GM18517 (cell line): ENCODE measurements around the gene NOL4L.

Source experiments
- ATAC-seq: cut with Tn5 transposase; IDR thresholded peaks from one replicate; pipeline ENCODE4 v1.9.1; 2021; ENCODE audit warnings: mild to moderate bottlenecking, moderate library complexity; ENCODE audit not compliant: unreplicated experiment

NOL4L gene

DNA sequence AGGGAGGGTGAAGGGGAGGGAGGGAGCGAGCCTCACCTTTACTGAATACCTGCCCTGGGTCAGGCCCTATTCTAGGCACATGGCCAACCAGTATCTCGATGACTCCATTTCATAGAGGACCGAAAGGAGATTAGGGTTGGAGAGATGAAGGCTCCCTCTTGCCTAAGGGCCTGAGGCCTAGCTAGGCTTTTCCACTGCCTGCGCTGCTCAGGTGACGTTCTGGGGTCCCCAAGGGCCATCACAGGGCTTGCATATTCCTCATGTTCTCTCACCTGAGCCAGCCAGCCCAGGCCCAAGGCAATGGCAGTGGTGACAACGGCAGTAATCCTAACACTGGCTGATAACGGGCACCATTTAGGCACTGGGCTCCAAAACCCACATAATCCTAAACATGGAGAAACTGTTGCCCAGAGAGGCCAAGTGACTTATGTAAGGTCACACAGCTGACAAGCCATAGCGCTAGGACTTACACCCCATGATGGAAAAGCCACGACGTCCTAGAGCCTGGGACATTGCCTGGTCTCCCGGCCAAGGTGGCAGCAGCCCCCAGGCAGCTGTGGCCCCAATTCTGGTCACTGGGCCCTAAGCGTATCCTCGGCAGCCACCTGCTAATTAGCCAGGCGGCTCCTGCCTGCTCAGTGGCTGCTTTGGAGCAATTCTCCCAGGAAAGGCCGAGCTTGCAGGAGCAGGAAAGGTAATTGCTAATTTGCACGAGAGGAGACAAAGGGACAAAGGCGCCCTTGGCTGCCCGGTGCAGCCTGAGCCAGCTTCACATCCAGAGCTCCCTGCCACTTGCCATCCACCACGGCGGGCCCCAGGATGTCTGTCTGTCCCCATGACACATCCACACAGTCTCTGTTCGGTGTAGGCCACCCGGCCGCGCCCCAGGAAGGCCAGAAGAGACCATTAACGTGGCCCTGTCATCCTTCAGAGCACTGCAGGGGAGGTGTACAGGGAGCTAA lies 21.5 kb downstream of the NOL4L start:
- ATAC-seq: no peak

DNA sequence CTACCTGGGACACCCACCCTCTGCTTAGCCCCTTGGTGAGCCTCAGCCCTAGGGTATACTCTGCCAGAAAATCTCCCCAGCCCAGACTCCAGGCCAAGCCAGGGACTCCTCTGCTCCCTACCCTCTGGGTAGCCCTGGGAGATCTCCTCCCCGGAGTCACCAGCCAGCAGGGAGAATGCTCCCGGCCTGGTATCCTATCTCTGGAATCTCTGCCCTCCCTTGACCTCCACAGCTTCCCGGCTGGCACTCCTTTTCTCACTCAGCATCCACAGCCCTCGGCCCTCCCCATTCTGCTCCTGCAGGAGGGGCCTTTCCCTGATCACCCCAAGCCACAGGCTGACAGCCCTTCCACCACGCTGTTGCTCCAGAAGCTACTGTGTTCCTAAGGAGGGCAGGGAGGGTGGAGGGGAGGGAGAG lies 22.6 kb downstream of the NOL4L start:
- no peak for ATAC-seq

DNA sequence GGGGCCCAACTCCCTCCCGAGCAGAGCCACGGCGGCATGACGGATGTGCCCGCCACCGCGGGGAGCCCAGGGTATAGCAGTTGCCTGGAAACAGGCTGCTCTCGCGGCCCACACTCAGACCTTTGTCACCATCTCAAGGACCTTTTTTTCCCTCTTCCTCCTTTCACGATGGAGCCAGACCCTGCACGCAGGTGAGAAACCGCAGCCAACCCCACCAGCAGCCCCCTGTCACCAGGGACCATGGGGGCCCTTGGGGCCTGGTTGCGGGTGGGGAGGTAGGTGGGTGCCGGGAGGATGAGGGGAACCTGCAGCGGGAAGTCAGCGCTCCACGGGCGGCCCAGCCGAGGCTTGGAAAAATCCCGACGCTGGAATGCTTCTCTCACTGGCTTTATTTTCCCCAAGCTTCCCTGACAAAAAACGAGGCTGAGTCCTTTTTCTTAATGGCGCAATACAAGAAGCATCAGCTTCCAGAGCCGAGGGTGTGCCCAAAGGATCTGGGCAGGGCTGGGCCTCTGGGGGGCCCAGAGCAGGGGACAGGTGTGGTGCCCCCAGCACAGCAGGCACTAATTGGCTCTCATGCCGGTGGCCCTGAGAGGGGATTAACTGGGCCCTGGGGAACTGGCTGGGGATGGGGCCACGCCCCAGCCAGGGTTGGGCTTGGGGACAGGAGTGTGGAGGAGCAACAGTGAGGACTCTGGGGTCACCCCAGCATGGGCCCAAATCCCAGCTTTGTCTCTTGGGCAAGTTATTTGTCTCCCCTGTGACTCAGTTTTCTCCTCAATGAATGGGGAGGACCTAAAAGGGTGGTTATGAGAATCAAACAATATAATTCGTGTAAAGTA lies 23.9 kb downstream of the NOL4L start:
- no peak for ATAC-seq

- ATAC-seq: no peak
These were observed 24.6 kb downstream of the NOL4L start for GRCh38 chr20:32560482-32560988.

DNA sequence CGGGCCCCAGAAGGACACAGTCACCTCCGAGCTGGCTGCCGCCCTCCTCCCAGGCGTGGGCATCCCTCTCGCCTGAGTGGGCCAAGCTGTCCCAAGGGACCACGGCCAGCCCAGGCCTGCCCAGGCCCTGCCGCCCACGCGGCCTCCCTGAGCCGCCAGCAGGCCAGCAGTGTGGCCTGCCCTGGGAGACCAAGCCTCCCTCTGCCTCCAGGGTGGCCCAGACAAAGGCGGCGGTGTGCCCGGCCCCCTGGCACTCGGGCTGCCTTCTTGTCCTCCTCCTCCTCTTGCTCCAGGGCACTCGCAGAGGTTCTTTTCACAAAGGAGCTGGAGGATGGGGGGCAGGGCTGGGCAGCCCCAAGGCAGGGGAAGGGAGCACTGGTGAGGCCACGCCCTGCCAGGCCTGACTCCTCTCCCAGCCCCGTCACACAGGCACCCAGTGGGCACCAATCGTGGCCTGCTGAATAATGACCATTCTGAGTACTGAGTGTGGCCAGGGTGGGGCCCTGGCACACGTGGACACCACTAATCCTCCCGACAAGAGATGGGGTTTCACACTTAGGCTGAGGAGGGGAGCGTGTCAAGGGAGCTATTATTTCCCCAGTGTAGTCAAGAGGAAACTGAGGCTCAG lies 25.3 kb downstream of the NOL4L start:
- no peak for ATAC-seq

DNA sequence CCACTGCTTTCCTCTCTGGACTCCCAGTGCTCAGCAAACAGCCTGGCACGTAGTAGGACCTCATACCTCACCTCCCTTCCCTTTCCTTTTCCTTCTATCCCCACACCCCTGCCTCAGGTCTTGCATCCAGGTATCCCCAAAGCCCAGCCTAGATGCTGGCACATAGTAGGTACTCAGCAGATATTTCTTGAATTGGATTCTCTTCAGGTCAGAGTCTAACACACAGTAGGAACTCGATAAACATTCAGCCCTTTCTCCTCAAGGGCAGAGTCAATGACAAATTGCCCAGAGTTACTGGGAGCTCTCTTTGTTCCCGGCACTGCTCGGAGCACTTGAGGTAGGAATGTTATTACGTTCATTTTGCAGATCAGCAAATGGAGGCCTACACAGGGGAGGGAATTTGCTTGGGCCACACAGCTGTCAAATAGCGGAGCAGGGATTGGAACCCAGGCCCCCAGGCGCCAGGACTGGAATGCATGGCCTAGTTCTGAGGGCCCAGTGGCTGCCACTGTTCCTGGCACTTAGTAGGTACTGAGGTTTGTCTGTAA lies 25.9 kb downstream of the NOL4L start:
- no peak for ATAC-seq

- no peak for ATAC-seq
These were observed 26.6 kb downstream of the NOL4L start for GRCh38 chr20:32558526-32558925.

DNA sequence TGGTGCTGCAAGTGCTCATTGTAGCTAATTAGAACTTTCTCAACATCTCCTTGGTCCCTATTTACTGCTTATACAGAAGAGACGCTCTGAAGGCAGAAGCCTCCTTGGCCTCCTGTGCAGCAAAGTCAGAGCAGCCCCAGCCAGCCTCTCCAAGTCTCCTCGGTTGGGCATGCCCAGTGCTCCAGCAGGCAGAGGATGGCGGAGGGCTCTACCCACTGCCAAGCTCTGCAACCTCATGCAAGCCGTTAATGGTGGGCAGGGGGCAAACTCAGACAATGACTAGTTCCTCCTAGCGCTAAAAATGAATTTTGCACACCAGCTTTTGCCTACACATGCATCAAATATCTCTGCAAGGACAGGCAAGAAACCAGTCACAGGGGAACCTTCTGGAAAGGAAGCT lies 27.8 kb downstream of the NOL4L start:
- ATAC-seq: no peak

DNA sequence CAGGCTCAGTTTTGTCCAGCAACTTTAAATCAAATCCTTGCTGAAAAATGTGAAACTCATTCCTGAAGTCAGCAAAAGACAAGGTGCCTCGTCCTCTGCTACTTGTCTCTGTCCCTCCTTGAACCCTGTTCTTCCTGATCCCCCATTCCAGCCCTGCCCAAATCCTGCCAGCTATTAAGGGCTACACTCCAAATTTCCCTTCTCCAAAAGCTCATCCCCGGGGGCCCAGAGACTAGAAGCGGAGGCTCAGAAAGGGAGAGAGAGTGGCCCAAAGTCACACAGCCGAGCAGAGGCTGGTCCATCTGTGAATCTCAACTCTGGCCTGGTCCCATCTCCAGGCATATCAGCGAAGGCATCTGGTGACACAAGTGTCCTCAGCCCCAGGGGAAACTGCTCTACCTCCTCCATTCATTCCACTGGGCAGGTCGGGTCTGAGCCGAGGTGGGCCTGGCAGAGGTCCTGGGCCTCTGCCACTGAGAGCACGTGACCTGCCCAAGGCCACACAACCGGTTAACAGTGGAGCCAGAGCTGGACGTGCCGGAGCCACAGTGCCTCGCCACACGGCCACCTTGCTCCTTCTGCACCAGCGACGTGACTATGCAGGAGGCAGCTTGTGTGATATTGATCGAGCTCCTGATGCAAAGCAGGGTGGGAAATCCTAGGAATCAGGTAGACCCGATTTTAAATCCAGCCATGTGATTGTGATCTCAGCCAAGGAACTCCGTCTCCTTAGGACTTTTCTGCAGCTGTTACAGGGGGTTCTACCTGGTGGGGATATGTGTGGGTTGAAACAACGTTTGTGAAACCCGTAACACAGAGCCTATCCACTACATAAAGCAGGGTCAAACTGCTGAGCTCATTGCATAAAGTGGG lies 28.6 kb downstream of the NOL4L start:
- ATAC-seq: no peak

DNA sequence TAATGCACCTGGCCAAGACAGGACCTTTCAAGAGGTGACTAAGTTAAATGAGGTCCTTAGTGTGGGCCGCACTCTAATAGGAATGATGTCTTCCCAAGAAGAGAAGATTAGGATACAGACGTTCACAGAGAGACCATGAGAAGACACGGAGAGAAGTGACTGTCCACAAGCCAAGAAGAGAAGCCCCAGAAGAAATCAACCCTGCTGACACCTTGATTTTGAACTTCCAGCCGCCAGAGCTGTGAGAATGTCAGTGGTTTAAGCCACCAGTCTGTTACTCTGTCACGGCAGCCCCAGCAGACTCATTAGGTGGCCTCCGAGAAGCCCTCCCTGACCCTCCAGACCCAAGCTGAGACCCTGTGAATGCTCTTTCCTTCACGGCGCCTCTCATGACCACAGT lies 29.5 kb downstream of the NOL4L start:
- ATAC-seq: no peak

DNA sequence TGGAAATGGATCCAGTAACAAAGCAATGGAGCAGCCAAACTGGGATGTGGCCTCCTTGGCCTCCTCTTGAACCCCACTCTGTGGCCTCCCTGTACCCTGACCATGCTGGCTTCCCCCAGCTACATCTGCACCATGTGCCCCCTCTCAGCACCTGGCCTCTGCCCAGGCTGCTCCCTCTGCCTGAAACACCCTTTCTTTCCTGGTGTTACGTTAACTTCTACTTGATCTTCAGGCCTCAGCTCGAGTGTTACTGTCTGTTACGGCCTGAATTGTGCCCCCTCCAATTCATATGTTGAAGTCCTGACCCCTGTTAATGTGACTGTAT lies 30.2 kb downstream of the NOL4L start:
- ATAC-seq: no peak

- no peak for ATAC-seq
These were observed 31.5 kb downstream of the NOL4L start for GRCh38 chr20:32553618-32554017.

DNA sequence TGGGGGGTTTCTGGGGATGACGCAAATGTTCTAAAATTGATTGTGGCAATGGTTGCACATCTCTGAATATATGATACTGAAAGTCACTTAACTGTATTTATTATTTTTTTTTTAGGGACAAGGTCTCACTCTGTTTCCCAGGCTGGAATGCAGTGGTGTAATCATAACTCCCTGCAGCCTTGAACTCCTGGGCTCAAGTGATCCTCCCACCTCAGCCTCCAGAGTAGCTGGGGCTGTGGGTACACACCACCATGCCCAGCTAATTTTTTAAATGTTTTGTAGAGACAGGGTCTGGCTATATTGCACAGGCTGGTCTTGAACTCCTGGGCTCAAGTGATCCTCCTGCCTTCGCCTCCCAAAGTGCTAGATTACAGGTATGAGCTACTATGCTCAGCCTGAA lies 33.4 kb downstream of the NOL4L start:
- no peak for ATAC-seq

- ATAC-seq: no peak
These were observed 35.3 kb downstream of the NOL4L start for GRCh38 chr20:32549842-32550241.

DNA sequence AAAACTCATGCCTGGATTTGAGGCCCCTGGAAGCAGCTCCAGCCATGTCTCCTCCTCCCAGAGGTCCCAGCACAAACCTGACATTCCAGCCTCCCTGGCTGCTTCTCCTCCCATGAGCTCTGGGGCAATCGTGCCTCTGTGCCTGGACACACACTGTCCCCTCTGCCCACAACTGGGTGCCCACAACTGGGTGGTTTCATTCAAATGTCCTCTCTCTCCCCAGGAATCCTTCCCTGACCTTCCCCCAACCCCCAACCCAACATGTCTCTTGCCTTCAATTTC lies 37.4 kb downstream of the NOL4L start:
- ATAC-seq: no peak

- ATAC-seq: no peak
These were observed 38.0 kb downstream of the NOL4L start for GRCh38 chr20:32546918-32547752.

GRCh38 chr20:32544893-32545840 lies 40.0 kb downstream of the NOL4L start:
- ATAC-seq: no peak

- ATAC-seq: no peak
These were observed 40.8 kb downstream of the NOL4L start for GRCh38 chr20:32544260-32544722.
